ENCODE data around the gene CACNB2.
"Not testable (repeated sequence)": the region's sequence is repeated elsewhere in the genome, so short reads cannot be mapped to it uniquely, and the experiment has no call there.

The CACNB2 gene

DNA sequence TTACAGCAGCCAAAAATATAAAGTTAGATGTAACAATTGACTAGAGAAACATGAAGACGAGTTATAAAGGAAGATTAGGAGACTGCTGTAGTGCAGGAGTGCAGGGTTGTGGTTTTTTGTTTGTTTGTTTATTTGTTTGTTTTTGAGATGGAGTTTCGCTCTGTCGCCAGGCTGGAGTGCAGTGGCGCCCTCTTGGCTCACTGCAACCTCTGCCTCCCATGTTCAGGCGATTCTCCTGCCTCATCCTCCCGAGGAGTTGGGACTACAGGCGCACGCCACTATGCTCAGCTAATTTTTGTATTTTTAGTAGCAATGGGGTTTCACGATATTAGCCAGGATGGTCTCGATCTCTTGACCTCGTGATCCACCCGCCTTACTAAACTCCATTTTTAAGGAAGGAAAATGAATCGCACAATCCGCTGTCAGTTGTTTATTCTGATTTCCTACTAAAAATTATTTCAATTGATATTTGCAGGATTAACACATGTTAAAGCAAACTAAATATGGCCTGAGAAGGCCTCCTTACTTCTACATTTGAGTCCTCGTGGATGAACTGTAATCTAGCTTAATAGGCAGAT lies 277.8 kb downstream of the CACNB2 start:
- DNase-seq: no peak

DNA sequence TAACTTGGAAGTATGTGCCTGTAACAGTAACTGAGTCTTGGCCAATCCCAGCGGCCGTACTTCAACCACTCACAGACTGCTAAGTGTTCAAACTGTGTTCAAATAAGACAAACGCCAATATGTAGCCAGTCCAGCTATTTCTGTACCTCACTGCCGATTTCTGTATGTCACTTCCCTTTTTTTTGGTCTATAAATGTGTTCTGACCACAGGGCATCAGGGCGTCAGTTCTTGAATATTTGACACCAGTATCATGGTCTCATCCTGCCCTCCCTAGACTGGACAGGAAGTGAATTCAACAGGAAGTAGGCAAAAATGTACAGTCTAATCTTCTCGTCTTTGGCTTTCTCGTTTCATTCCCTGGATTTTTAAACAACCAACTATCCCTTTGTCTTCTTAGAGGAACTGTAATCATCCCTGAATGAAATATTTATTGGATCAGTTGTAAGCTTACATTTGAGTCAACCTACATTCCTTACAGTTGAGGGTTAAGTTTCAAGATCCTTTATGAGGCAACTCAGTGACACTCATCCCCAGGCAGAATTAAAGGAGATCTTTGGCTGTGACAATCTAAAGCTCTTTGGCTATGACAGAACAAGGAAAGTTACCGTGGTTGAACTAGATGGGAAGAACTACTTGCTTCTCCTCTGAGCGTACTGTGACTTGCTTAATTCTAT lies 278.5 kb downstream of the CACNB2 start:
- no peak for DNase-seq

DNA sequence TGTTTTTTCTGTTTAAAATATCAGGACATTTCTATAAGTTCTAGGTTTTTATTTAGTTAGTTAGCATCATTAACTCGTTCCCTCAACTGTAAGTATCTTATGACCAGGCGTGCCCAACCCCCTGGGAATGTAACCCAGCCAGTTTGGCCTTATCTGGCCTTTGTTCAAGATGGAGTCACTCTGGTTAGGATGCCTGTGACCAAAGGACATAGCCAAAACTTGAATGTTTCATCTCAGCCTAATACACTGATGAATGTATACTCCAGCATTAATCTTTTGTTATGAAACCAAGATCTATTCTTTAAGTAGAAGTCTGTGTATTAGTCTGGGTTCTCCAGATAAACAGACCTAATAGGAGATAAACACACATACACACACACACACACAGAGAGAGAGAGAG lies 279.7 kb downstream of the CACNB2 start:
- no peak for DNase-seq

DNA sequence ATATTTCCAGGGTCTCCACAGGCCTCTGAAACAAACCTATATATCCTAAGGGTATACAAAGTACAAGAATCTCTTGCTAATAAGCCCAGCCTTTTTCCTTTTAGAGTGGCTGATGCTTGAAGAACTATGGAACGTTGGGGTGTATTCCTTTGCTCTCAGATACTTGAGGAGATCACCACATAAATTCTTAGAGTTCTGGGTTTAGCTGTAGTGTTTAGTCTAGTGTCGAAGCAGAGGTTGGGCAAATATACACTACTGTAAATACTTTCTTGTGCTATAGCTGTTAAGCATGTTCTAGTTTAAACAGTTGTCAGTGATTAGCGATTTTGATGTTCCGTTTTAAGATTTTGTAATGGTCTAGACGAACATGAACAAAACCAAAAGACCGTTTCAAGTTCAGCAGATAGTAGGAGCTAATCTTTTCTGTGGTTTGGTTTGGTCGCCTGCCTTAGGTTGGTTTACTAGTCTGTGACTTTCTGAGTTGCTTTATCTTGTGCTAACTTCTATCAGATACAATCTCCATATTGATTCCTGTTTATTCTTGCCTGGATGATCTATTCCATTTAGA lies 281.6 kb downstream of the CACNB2 start:
- no peak for DNase-seq

DNA sequence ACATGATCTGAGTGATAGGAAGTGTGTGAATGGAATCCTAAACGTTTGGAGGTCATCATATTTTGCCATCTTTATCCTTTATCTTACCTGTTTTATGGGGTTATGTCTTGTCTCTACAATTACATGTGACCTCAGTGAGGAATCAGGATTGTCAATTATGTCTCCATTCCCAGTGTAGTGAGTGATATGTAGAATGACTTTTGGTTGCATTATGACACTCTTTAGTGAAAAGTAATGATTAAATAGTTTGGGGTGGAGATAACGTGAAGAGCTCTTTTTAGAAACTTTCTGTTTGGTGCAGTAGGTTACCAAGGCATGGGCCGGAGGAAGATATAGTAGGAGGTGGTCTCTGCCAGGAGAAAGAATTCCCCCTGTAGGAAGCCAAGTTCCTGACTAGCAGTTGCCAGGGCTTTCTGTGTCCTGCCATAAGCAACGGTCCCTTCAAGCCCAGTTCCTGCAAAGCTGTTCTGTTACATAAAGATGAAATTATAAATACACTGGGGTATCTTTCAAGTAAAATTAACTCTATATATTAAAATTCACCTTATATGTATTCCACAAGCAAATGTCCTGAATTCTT lies 282.9 kb downstream of the CACNB2 start:
- no peak for DNase-seq

DNA sequence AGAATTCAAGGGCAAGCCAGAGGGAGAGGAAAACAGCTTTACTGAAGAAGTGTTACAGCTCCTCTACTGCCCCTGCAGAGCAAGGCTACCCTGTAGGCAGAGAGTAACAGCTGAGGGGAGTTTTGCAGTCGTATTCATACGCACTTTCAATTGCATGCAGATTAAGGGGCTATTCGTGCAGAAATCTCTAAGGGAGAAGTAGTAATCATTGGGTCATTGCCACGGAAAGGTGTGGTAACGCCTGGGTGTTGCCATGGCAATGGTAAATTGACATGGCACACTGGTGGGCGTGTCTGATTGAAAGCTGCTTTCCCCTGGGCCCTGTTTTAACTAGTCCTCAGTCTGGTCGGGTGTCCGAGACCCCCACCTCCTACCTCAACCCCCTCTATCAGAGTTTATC lies 284.0 kb downstream of the CACNB2 start:
- DNase-seq: no peak

DNA sequence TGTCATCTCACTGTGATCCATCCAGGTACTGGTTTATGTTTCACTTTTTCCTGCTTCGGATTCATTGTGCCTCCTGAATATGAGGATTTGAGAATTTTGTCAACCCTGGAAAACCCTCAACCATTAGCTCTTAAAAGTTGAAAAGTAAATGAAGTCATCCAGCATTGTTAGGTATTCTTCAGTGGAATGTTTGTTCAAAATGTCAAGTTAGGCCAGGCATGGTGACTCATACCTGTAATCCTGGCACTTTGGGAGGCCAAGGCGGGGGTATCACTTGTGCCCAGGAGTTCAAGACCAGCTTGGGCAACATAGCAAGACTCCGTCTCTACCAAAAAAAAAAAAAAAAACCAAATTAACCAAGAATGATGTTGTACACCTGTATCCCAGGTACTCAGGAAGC lies 289.1 kb downstream of the CACNB2 start:
- no peak for DNase-seq

DNA sequence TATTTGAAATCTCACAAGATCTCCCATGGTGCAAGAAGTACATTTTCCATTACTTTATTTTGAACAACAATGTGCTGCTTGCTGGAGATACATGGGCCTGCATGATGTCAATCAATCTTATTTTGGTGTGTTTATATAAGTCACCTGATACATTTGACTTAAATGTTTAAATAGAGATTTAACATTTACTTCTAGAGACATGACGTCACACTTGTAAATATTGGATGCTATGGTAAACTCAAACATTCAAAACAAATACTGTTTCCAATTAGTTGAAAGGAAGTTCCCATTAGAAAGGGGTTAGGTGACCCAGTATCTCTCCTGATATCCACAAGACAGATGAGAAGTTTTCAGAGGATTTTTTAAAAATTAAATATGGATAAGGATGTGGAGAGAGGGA lies 296.7 kb downstream of the CACNB2 start:
- no peak for DNase-seq

DNA sequence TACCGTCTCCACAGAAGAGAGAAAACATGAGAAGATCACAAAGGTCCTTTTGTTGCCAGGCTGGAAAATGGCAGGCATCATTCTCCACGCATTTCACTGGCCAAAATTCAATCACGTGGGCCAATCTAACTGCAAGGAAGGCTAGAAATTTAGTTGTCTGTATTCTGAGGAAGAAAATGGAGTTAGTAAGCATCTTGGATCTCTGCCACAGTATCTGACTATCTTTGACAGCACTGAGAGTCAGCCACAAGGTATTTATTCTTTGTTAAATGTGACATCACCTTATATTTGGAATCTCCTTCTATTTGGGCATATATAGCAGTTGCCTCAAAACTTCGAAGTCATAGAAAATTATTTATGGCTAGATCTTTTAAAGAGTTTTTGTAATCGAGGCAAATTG lies 297.3 kb downstream of the CACNB2 start:
- DNase-seq: no peak

DNA sequence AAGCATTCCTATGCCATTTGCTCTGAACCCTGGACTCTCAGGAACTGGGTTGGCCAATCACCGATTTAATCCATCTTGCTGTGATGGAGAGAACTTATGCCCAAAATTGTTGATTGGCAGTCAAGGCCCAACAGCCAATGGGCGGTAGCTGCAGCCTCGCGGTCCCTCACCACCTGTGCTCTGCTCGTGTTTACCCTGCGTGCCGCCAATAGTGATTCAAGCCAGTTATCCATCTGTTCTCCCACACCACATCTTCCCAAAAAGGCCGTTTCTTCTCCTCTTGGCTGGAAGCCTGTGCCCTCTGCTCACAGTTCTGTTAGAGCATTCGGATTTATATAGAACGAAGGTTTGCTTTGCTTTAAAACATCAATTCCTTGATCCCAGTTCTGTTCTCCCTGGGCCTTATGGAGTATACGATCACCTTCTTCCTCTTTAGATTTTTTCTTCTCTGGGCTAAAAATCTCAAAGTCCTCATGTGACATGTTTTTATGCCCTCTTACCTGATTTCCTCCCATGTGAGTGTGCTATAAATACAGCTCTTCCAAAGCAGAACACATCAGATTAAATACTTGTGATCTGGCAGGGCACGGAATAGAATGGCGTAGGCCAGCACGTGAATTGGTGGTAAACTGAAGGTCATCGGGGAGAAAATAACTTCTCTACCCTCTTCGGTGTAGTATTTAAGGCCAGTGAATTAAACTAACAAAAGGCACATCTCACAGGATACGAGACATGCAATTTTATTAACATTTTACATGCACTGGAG lies 298.3 kb downstream of the CACNB2 start:
- DNase-seq: no peak

DNA sequence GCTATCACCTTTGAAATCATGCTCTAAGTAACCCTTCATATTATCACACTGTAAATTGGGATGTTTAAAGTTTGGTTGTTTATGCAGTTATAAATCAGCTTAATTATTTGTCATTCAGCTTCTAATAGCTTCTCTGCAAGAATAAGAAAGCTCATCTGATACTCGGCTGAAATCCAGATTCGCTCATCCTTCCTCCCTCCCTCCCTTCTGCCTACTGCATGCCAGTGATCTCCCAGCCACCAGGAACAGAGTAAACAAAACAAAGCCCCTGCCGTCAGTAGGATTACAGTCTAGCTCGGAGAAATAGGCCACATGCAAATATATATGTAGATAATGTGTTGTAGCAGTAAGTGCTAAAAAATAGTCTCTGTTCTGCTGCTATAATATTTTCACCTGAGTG lies 299.4 kb downstream of the CACNB2 start:
- no peak for DNase-seq

DNA sequence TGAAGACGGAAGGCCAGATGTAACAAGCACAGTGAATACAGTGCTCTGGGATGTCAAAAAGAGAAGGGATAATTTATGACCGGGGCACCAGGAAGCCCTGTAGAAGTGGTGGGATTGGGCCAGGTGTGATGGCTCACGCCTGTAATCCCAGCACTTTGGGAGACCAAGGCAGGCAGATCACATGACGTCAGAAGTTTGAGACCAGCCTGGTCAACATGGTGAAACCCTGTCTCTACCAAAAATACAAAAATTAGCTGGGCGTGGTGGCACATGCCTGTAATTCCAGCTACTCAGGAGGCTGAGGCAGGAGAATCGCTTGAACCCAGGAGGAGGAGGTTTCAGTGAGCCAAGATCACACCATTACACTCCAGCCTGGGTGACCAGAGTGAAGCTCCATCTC lies 305.4 kb downstream of the CACNB2 start:
- DNase-seq: not testable (repeated sequence)

DNA sequence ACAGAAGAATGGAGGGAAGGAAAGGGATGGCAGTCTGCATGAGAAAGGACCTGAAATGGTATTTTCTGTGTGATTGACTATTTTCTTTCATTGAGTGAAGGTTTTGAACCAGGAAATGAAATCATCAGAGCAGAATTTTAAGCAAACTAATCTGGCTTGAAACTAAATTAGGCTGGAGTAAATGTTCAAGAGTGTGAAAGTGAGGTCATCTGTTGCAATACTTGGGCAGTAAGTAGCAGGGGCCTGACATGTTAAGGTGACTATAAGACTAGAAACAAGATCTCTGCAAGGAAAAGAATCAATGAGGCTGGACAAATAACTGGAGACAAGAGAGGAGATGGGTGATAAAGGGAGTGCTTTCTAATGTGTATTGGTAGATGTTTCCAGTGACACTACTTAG lies 306.0 kb downstream of the CACNB2 start:
- DNase-seq: no peak

DNA sequence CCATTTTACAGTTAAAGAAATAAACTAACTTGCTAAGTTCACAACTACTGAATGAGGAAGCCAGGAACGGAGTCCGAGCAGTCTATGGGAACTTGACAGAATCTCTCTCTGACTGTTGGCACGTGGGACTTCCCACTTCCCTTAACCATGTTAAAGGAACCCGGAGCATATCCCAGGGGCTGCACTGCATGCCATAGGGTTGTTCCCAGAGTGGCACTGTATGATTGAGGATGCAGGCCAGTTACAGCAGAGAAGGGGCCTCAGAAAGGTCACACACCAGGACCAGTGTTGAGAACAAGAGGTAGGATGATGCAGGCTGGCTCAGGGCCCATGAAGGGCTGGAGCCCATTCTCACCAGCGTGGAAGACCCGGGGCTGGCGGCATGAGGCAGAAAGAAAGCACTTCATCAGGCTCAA lies 309.4 kb downstream of the CACNB2 start:
- no peak for DNase-seq

DNA sequence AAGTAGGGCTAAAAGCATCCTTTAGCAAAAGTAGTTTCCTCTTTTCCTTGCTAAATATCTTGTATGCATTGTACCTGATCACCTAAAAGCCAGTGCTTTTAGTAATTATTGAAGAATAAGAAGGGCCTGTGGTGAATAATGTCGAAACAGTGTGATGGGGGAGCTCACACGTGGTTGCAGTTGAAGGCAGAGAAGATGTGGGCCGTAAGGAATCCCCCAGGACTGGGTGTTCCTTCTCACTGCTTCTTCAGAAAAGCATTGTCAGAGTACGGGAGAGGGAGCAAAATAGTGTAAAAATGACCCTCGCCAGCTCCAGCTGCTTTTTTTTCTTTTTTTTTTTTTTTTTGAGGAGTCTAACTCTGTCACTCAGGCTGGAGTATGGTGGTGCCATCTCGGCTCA lies 310.1 kb downstream of the CACNB2 start:
- no peak for DNase-seq

DNA sequence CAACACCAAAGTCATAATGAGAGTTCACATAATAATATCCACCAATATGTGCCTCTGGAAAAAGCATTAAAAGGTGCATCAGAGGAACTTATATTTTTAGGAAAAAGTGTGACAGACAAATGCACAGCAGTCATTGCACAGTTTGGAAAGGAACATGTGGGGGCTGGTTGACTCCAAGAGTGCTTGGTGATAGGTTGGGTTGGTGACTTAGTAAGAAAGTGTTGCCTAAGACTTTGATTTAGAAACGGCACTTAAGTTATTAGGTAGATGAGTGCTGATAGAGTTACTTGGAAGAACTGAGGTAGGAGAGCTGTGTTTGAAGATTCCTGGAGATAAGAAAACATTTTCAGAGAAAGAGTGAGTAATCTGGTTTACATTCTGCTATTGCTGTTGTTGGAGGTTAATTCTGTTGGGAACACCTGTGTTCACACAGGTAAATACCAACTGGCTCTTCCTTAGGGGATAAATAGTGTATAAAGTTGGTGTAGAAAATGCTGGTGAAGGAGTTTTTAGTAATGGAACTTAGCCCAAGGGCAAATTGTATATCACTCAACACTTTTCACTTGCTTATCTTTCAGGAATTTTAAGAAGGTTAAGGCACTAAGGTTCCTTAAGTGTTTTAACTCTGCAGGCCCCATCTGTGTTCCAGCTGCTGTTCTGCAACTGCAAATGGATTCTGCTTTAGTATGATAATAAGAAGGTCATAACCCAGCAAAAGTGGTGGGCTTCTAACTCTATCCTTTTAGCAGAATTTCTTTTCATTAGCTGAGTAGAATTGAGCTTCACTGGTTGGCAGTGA lies 315.1 kb downstream of the CACNB2 start:
- peak; percentile 1 for DNase-seq

DNA sequence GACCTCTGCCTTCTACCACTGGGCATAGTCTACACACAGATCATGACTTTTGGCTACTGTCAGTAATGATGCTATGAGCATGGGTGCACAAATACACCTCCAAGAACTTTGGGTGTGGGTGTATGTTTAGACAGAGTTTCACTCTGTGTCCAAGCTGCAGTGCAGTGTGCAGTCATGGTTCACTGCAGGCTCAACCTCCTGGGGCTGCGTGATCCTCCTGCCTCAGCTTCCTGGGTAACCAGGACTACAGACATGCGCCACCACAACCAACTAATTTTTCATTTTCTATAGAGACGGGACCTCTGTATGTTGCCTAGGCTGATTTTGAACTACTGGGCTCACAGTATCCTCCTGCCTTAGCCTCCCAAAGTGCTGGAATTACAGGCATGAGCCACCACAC lies 316.8 kb downstream of the CACNB2 start:
- DNase-seq: no peak

DNA sequence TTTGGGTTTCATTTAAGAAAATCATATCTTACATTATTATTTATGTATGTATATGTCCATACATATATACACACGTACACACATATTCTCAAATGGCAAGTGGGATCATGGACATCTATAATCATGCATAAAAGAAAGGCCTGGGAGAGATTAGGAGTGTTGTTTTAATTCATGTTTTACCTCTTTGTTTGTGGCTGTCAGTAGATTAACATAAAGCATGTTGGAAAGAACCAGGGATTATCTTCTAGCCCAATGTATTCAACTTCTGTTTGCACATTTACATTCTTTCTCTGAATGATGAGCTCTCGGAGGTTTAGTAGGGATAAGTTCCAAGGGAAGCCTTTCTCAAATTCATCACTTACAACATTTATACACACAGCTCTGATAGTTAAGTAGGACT lies 319.8 kb downstream of the CACNB2 start:
- DNase-seq: no peak

DNA sequence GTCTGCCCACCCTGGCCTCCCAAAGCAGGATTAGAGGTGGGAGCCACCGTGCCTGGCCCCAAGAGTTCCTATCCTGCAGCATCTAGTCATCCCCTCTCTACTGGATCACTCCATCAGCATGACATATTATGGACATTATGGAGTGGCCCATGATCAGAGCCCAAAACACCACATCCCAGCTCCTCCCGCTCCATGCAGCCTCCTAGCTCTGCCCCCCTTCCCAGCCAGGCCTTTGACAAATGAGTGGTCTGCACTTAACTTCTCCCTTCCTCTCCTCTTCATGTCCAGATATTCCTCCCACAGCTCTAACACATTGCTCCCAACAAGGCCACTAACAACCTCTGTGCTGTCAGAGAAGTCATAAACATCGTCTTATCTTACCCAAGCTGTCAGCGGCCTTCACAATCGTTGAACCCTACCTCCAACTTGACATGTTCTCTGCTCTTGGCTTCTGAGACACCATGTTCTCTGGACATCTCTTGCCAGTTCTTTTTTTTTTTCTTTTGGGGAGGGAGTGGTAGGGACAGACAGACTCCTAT lies 323.5 kb downstream of the CACNB2 start:
- DNase-seq: no peak

DNA sequence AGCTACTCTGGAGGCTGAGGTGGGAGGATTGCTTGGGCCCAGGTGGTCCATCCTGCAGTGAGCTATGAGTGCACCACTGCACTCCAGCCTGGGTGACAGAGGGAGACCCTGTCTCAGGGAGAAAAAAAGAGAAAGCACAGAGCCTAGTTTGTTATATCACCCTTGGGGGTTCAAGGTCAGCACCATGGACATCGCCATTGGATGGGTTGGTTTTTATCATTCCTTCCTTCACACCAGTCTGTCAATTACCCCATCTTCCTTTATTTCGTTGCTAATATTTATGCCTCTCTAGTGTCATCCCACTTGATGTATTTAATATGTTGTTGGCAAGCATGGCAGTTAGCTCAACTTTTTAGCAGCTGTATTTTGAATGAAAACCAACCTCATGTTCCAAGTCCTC lies 328.9 kb downstream of the CACNB2 start:
- DNase-seq: no peak

DNA sequence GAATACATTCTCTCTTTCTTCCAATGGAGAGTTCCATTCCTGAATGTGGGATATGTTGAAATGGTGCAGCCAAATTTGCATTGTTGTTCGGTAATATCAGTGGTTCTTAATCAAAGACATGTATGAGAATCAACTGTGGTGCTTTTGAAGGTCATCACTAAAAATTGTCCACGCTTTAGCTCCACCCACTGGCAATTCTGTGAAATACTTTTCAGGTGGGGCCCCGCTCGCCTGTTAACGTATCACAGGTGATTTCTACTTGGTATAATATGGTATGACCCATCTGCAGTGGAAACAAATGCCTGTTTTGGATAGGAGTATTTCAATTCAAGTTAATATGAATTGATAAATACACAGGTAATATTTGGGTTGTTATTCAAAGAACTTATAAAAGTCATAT lies 332.8 kb downstream of the CACNB2 start:
- DNase-seq: no peak

DNA sequence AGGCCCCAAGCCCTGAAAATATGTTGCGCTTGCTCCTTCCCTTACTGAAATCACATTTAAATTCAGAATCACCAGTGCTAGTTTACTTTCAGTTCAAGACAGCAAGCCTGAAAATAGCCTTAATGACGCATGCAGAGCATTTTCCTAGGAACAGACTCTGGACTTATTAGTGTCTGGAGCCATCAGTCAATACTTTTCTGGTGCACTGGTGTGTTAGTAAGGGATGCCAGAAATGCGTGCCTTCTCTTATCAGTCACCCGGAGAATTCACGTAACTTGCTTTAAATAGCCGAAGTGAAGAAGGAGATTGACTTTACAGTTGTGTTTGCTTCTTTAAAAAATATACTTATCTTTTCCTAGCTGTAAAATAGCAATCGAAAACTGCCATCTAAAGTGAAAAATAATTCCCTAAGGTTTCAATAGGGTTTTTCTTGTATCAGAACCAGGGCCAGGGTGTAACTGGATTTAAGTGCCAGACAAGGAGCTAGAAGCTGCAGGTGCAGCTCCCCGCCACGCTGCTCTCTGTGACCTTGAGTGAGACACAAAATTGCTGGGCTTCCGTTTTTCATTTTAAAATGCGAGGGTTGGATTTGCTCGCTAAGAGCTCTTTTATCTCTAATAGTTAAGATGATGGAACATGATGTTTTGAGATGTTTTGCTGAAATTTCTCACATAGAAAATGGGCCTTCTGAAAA lies 333.3 kb downstream of the CACNB2 start:
- DNase-seq: no peak

All from DMS79 (cell line).